K562 (cell line): ENCODE data around the gene EVI5. TPM values are rescaled to one million over a fixed set of nuclear protein-coding genes. Genes with fewer than 3 reads are reported as not detected.
A peak's percentile ranks its signal among the peaks of the same experiment; 100 is the strongest.

Source experiments
- CTCFL ChIP-seq: IDR thresholded peaks from 2 replicates; pipeline ENCODE4 v1.6.1; 2011; ENCODE audit warnings: borderline replicate concordance, low read depth, mild to moderate bottlenecking, moderate library complexity, low read length; ENCODE audit not compliant: insufficient read depth, poor library complexity, severe bottlenecking
- DACH1 ChIP-seq: fragments of 450-650 bp; IDR thresholded peaks from 2 replicates; pipeline ENCODE4 v1.6.1; 2018; ENCODE audit not compliant: partially characterized antibody
- JUNB ChIP-seq: fragments of 450-650 bp; formaldehyde crosslinking; conservative IDR thresholded peaks from 2 replicates; pipeline ENCODE4 v1.4.0; 2020; ENCODE audit warnings: mild to moderate bottlenecking
- KAT8 ChIP-seq: fragments of 450-650 bp; IDR thresholded peaks from 2 replicates; pipeline ENCODE4 v1.6.1; 2016; ENCODE audit warnings: low read depth, mild to moderate bottlenecking
- KDM2B ChIP-seq: fragments of 250-450 bp; sonication (Bioruptor Pico); IDR thresholded peaks from 2 replicates; pipeline ENCODE4 v1.8.0; 2021; ENCODE audit warnings: mild to moderate bottlenecking, moderate library complexity
- KDM4B ChIP-seq, 2 experiments: fragments of 450-650 bp in 1 of 2; sonication (generic) in 1 of 2; IDR thresholded peaks; 2 replicates each; pipeline ENCODE4 v1.6.1; 2016 to 2017; ENCODE audit warnings: borderline replicate concordance in 2 of 2, antibody characterized with exemption in 1 of 2, low read depth in 1 of 2, mild to moderate bottlenecking in 1 of 2
- POLR2B ChIP-seq: fragments of 450-650 bp; IDR thresholded peaks from 2 replicates; pipeline ENCODE4 v1.6.1; 2018; ENCODE audit warnings: low read depth; ENCODE audit not compliant: partially characterized antibody
- RAD21 ChIP-seq, 2 experiments: fragments of 250-450 bp in 1 of 2; fragments of 450-650 bp in 1 of 2; sonication (Bioruptor Pico) in 1 of 2; formaldehyde crosslinking in 1 of 2; IDR thresholded peaks in 1 of 2; conservative IDR thresholded peaks in 1 of 2; 2 replicates each; pipeline versions ENCODE4 v1.4.0 to v1.8.0; 2020 to 2022; ENCODE audit warnings: mild to moderate bottlenecking in 2 of 2, moderate library complexity in 1 of 2
- SMARCA4 ChIP-seq: fragments of 450-650 bp; IDR thresholded peaks from 2 replicates; pipeline ENCODE4 v1.6.1; 2016
- U2AF2 ChIP-seq: fragments of 200-400 bp; formaldehyde crosslinking; optimal IDR thresholded peaks from 2 replicates; pipeline ENCODE3; 2017; ENCODE audit warnings: low read depth, mild to moderate bottlenecking, low read length
- ZBTB1 ChIP-seq: sonication (generic); formaldehyde crosslinking; IDR thresholded peaks from 2 replicates; pipeline ENCODE4 v1.8.1; 2023; ENCODE audit warnings: missing genetic modification reagents, low read depth, mild to moderate bottlenecking, borderline replicate concordance
- ZSCAN29 ChIP-seq: fragments of 450-650 bp; IDR thresholded peaks from 2 replicates; pipeline ENCODE4 v1.6.1; 2017
- polyA plus RNA-seq, 8 experiments: library from polyadenylated mRNA; depleted of rRNA in 4 of 8; stranded (reverse) in 5 of 8; unstranded in 3 of 8; fragments of >200 nt; fragmentation: Nextera tagmentation in 2 of 8; fragmentation: Illumina TruSeq in 1 of 8; extraction: Ambion mirVana in 2 of 8; extraction: Trizol in 1 of 8; gene quantifications; 2 replicates each; pipeline versions ENCODE4 v1.2.1 to v1.2.3, GENCODE V29; 2011 to 2014; ENCODE audit warnings: inconsistent platforms in 1 of 8, missing spikeins in 1 of 8
- total RNA-seq, 7 experiments: library from RNA; depleted of rRNA in 6 of 7; stranded (reverse); fragments of >200 nt in 6 of 7; fragmentation: Illumina TruSeq in 2 of 7; extraction: Trizol in 2 of 7; gene quantifications; 2 replicates each; pipeline versions ENCODE4 v1.2.1 to v1.2.3, GENCODE V29; 2011 to 2021; ENCODE audit warnings: low replicate concordance in 1 of 7

The EVI5 gene
- total and polyA plus RNA-seq, 9 of the 15 experiments (the other 6 are each of a cell fraction or from before 2014, with no cell fraction given): 1.7 to 50.1 (median 13.7) TPM

GRCh38 chr1:92749024-92749634 lies 35.8 kb downstream of the EVI5 start (continued):
- TF ChIP-seq ZBTB1 (CRISPR knock-in tag) (no peak), U2AF2 (no peak), POLR2B (no peak), RAD21 (CRISPR knock-in tag; conservative IDR thresholded peaks at IDR 0.05 in 1 of 2, IDR thresholded peaks at IDR 0.05 in 1 of 2) (peak; percentile 49 to 72), KDM4B (IDR thresholded peaks at IDR 0.05; ENCODE audit: borderline replicate concordance in 2 of 2, low read depth in 1 of 2) (no peak), KAT8 (no peak), DACH1 (peak; percentile 35), KDM2B (CRISPR knock-in tag) (no peak), SMARCA4 (0 out of 2 replicates have a peak, but pooled peaks have one; percentile 40), CTCFL (peak; percentile 62), JUNB (no peak), ZSCAN29 (no peak)
